Smooth muscle cell (in vitro differentiated cells): Measurements from ENCODE around the gene ASB10. TPM values are rescaled to one million over a fixed set of nuclear protein-coding genes. Genes with fewer than 3 reads are reported as not detected.

Experiments used
- DNase-seq: peaks from one replicate; lab custom pipeline; 2025; ENCODE audit not compliant: unreplicated experiment; lab: John Stamatoyannopoulos, UW
- H2AFZ ChIP-seq: fragments of 200-600 bp; sonication (generic); 2 replicates; pipeline ENCODE4 v1.6.0; 2016; ENCODE audit warnings: antibody characterized with exemption, low read depth, mild to moderate bottlenecking
- H3F3A ChIP-seq: fragments of 200-600 bp; sonication (generic); 2 replicates; pipeline ENCODE4 v1.6.0; 2017; ENCODE audit warnings: antibody characterized with exemption, low read depth
- H3K27ac ChIP-seq: fragments of 200-600 bp; sonication (generic); 2 replicates; pipeline ENCODE4 v1.5.1; 2016; ENCODE audit warnings: low read depth, mild to moderate bottlenecking
- H3K27me3 ChIP-seq: fragments of 200-600 bp; sonication (generic); 2 replicates; pipeline ENCODE4 v1.6.1; 2016; ENCODE audit warnings: low read depth, mild to moderate bottlenecking
- H3K36me3 ChIP-seq: fragments of 200-600 bp; sonication (generic); 2 replicates; pipeline ENCODE4 v1.5.1; 2016; ENCODE audit warnings: low read depth
- H3K4me1 ChIP-seq: fragments of 200-600 bp; sonication (generic); 2 replicates; pipeline ENCODE4 v1.5.1; 2016; ENCODE audit warnings: low read depth
- H3K4me2 ChIP-seq: fragments of 200-600 bp; sonication (generic); 2 replicates; pipeline ENCODE4 v1.6.0; 2016; ENCODE audit warnings: mild to moderate bottlenecking
- H3K4me3 ChIP-seq: fragments of 200-600 bp; sonication (generic); 2 replicates; pipeline ENCODE4 v1.5.1; 2016; ENCODE audit warnings: mild to moderate bottlenecking
- H3K79me2 ChIP-seq: fragments of 200-600 bp; sonication (generic); 2 replicates; pipeline ENCODE4 v1.6.0; 2016; ENCODE audit warnings: low read depth, mild to moderate bottlenecking
- H3K9ac ChIP-seq: fragments of 200-600 bp; sonication (generic); 2 replicates; pipeline ENCODE4 v1.6.0; 2016; ENCODE audit warnings: low read depth
- H3K9me3 ChIP-seq: fragments of 200-600 bp; sonication (generic); replicated peaks from 2 replicates; pipeline ENCODE4 v1.5.1; 2016; ENCODE audit warnings: low read depth
- H4K20me1 ChIP-seq: fragments of 200-600 bp; sonication (generic); 2 replicates; pipeline ENCODE4 v1.6.0; 2016; ENCODE audit warnings: low read depth
- WGBS: methylation state at CpG from one replicate; pipeline ENCODE4 v1.1.7; 2016; ENCODE audit warnings: low lambda C conversion rate; 5-methylcytosine and 5-hydroxymethylcytosine counted together
- polyA plus RNA-seq: library from polyadenylated mRNA; unstranded; fragments of >200 nt; fragmentation: Nextera tagmentation; extraction: Ambion mirVana; gene quantifications from 2 replicates; pipeline ENCODE4 v1.2.1, GENCODE V29; 2016
- total RNA-seq: library from RNA; depleted of rRNA; stranded (reverse); fragments of >200 nt; gene quantifications from 2 replicates; pipeline ENCODE4 v1.2.3, GENCODE V29; 2014
- TF ChIP-seq, protein P1 (sequence below): fragments of 200-600 bp; sonication (generic); IDR thresholded peaks from 2 replicates; pipeline ENCODE4 v1.5.1; 2017; ENCODE audit warnings: borderline replicate concordance, mild to moderate bottlenecking, antibody characterized with exemption; ENCODE audit not compliant: insufficient read depth, poor library complexity, severe bottlenecking

The ASB10 gene
- total and polyA plus RNA-seq, 2 experiments from 2014 or later: not detected

DNA sequence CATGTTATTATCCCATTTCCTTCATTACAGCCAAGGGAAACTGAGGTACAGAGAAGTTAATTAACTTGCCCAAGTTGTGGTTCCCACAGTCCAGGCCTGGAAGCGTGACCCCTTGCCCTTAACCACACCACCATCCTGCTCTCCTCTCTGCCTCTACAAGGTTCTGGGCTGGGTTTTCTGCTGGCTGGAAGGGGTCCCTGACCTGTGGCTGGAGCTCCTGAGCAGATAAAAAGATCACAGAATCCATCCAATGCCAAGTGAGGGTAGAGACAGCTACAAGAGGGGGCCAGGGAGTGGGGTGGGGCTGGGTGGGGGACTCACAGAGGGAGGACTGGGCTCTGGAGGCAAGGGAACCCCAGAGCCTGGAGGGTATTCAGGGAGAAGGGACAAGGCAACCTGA is 9.7 kb downstream of the ASB10 start:
- Histone ChIP-seq H3K4me2 (no peak overlapping the region), H3K27ac (no peak overlapping the region), H4K20me1 (no peaks in the 10 kb centered on the region), H3K4me3 (no peak overlapping the region), H3K4me1 (no peaks in the 10 kb centered on the region), H3K27me3 (peaks cover 39% of the 10 kb centered on the region), H3F3A (no peaks in the 10 kb centered on the region), H3K9me3 (no peaks in the 10 kb centered on the region), H2AFZ (no peak overlapping the region), H3K36me3 (no peaks in the 10 kb centered on the region), H3K79me2 (no peaks in the 10 kb centered on the region), H3K9ac (no peak overlapping the region)
- TF ChIP-seq, protein P1, sequence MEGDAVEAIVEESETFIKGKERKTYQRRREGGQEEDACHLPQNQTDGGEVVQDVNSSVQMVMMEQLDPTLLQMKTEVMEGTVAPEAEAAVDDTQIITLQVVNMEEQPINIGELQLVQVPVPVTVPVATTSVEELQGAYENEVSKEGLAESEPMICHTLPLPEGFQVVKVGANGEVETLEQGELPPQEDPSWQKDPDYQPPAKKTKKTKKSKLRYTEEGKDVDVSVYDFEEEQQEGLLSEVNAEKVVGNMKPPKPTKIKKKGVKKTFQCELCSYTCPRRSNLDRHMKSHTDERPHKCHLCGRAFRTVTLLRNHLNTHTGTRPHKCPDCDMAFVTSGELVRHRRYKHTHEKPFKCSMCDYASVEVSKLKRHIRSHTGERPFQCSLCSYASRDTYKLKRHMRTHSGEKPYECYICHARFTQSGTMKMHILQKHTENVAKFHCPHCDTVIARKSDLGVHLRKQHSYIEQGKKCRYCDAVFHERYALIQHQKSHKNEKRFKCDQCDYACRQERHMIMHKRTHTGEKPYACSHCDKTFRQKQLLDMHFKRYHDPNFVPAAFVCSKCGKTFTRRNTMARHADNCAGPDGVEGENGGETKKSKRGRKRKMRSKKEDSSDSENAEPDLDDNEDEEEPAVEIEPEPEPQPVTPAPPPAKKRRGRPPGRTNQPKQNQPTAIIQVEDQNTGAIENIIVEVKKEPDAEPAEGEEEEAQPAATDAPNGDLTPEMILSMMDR: no peak
- 95% methylated on average over 1 of the region's 1 CpG for WGBS
- no peak for DNase-seq

DNA sequence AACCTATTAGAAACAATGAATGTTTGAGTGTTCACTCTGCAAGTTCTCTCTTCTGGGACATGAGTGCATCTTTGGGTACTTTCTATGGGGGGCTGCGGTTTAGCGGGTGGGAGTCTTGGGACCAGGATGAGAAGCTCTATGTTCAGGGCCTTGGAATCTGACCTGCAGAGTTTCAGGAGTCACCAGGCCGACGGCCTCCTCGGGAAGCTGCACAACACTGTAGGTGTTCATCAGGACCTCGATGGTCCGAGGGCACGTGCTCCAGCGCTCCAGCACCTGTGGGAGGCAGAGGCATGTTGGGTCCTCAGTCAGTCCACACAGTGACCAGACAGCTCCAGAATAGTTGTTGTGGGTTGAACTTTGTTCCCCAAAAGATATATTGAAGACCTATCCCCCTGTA is 10.6 kb downstream of the ASB10 start:
- Histone ChIP-seq H2AFZ (no peak overlapping the region), H3K4me2 (no peak overlapping the region), H3K9me3 (no peaks in the 10 kb centered on the region), H3K9ac (no peak overlapping the region), H3K79me2 (no peaks in the 10 kb centered on the region), H3K4me3 (no peak overlapping the region), H3K27ac (no peak overlapping the region), H3K27me3 (peaks cover 41% of the 10 kb centered on the region), H3K36me3 (no peaks in the 10 kb centered on the region), H4K20me1 (no peaks in the 10 kb centered on the region), H3F3A (no peaks in the 10 kb centered on the region), H3K4me1 (no peaks in the 10 kb centered on the region)
- no peak for DNase-seq
- WGBS: 93% methylated on average over 9 of the region's 9 CpGs
- TF ChIP-seq, protein P1: no peak

DNA sequence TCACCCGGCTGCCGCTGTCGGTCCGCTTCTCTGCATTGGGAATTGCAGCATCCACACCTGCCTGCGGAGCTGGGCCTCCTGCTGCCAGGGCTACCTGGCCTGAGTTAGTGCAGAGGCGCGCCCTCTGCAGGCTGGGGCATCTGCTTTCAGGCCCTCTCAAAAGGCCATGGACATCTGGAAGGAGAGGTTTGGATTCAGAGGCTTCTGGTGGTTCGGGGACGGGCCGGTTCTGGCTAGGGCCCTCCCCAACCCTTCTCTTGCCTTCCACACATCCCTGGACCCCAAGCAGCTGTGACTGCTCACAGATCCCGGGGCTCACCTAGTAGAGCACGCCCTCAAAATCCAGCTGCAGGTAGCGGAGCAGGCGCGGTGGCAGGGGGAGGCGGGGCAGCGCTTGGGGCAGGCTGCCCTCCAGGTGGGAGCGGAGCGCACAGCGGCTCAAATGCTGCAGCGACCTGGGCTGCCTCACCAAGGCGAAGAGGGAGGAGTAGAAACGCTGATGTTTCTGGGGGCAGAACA is 11.2 kb downstream of the ASB10 start:
- no peaks in the 10 kb centered on the region for H3F3A ChIP-seq
- H3K9ac ChIP-seq: no peak overlapping the region
- H2AFZ ChIP-seq: no peak overlapping the region
- no peaks in the 10 kb centered on the region for H3K4me1 ChIP-seq
- H3K4me2 ChIP-seq: no peak overlapping the region
- 67% methylated on average over 23 of the region's 23 CpGs for WGBS
- TF ChIP-seq, protein P1: no peak
- H3K27ac ChIP-seq: no peak overlapping the region
- peaks cover 45% of the 10 kb centered on the region for H3K27me3 ChIP-seq
- DNase-seq: no peak
- no peaks in the 10 kb centered on the region for H4K20me1 ChIP-seq
- H3K36me3 ChIP-seq: no peaks in the 10 kb centered on the region
- H3K79me2 ChIP-seq: no peaks in the 10 kb centered on the region
- no peaks in the 10 kb centered on the region for H3K9me3 ChIP-seq
- H3K4me3 ChIP-seq: no peak overlapping the region

DNA sequence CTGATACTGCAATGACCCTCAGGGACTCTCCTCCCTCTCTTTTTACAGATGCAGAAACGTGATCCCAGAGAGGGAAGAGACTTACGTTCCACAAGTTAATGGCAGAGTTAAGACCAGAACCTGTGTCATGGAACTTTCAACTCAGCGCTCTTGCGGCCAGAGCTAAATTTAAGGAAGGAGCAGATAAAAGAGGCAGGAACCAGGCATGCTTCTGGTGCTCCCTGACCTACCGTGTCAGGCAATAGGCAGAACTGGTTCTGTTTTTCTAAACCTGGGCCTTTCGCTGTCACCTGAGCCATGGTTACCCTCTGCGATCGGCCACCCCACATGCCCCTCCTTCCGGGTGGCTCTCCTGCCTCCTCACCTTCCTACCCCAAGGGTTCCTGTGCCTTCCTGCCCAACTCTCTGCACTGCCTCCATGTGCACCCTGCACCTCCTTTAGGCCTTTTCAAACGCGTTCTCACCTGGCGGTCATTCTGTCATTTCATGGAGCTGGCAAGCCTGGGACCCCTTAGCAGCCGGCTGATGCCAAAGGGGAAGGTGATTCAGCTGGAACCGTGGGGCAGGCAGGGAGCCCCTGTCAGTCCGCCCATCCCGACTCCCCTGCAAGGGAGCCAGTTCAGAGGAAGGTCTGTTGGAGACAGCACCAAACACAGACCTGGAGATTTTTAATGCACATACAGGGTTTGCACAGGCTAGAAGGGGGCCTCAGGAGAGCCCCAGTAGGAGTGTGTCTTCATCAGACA is 11.8 kb downstream of the ASB10 start:
- no peaks in the 10 kb centered on the region for H3K4me1 ChIP-seq
- H3K4me2 ChIP-seq: no peak overlapping the region
- TF ChIP-seq, protein P1: no peak
- no peak overlapping the region for H3K9ac ChIP-seq
- no peaks in the 10 kb centered on the region for H3F3A ChIP-seq
- H2AFZ ChIP-seq: no peak overlapping the region
- no peaks in the 10 kb centered on the region for H3K9me3 ChIP-seq
- WGBS: 92% methylated on average over 16 of the region's 16 CpGs
- H4K20me1 ChIP-seq: no peaks in the 10 kb centered on the region
- H3K79me2 ChIP-seq: no peaks in the 10 kb centered on the region
- H3K27me3 ChIP-seq: peaks cover 52% of the 10 kb centered on the region
- H3K27ac ChIP-seq: no peak overlapping the region
- no peak overlapping the region for H3K4me3 ChIP-seq
- no peaks in the 10 kb centered on the region for H3K36me3 ChIP-seq
- DNase-seq: no peak
